HepG2 (cell line): ENCODE measurements around the gene ACBD5. TPM values are rescaled to one million over a fixed set of nuclear protein-coding genes. Genes with fewer than 3 reads are reported as not detected.

Experiments used
- AHDC1 ChIP-seq: sonication (generic); formaldehyde crosslinking; IDR thresholded peaks from 2 replicates; pipeline ENCODE4 v1.5.1; 2020; ENCODE audit warnings: mild to moderate bottlenecking, missing genetic modification reagents, borderline replicate concordance
- ELF1 ChIP-seq: sonication (generic); formaldehyde crosslinking; IDR thresholded peaks from 2 replicates; pipeline ENCODE4 v1.4.0; 2020; ENCODE audit warnings: missing genetic modification reagents
- HDAC2 ChIP-seq: sonication (generic); formaldehyde crosslinking; IDR thresholded peaks from 2 replicates; pipeline ENCODE4 v1.4.0; 2020; ENCODE audit warnings: missing genetic modification reagents
- HIVEP1 ChIP-seq: sonication (generic); formaldehyde crosslinking; IDR thresholded peaks from 2 replicates; pipeline ENCODE4 v1.4.0; 2020; ENCODE audit warnings: mild to moderate bottlenecking, missing genetic modification reagents
- MATR3 ChIP-seq: sonication (generic); formaldehyde crosslinking; IDR thresholded peaks from 2 replicates; pipeline ENCODE4 v1.4.0; 2020; ENCODE audit warnings: missing genetic modification reagents
- MEF2D ChIP-seq: sonication (generic); formaldehyde crosslinking; IDR thresholded peaks from 2 replicates; pipeline ENCODE4 v1.5.1; 2020; ENCODE audit warnings: mild to moderate bottlenecking, missing genetic modification reagents
- NR0B2 ChIP-seq: sonication (generic); formaldehyde crosslinking; IDR thresholded peaks from 2 replicates; pipeline ENCODE4 v1.4.0; 2020; ENCODE audit warnings: mild to moderate bottlenecking, missing genetic modification reagents
- RBM22 ChIP-seq: fragments of 200-400 bp; formaldehyde crosslinking; optimal IDR thresholded peaks from 2 replicates; pipeline ENCODE3; 2017; ENCODE audit warnings: mild to moderate bottlenecking, low read length, moderate library complexity
- RELA ChIP-seq: sonication (generic); formaldehyde crosslinking; IDR thresholded peaks from 2 replicates; pipeline ENCODE4 v1.4.0; 2020; ENCODE audit warnings: missing genetic modification reagents
- RXRA ChIP-seq: sonication (generic); formaldehyde crosslinking; IDR thresholded peaks from 2 replicates; pipeline ENCODE4 v1.5.1; 2020; ENCODE audit warnings: missing genetic modification reagents
- ZNF225 ChIP-seq: sonication (generic); formaldehyde crosslinking; IDR thresholded peaks from 2 replicates; pipeline ENCODE4 v1.4.0; 2020; ENCODE audit warnings: mild to moderate bottlenecking, missing genetic modification reagents
- ZNF33A ChIP-seq: sonication (generic); formaldehyde crosslinking; IDR thresholded peaks from 2 replicates; pipeline ENCODE4 v1.5.1; 2020; ENCODE audit warnings: missing genetic modification reagents, mild to moderate bottlenecking, moderate library complexity, borderline replicate concordance
- ZNF614 ChIP-seq: IDR thresholded peaks from 2 replicates; pipeline ENCODE4 v1.6.1; 2018; ENCODE audit warnings: missing biosample characterization, missing genetic modification reagents, inconsistent platforms, borderline replicate concordance
- ZNF713 ChIP-seq: sonication (generic); formaldehyde crosslinking; IDR thresholded peaks from 2 replicates; pipeline ENCODE4 v1.4.0; 2020; ENCODE audit warnings: mild to moderate bottlenecking, missing genetic modification reagents
- ZSCAN25 ChIP-seq: sonication (generic); formaldehyde crosslinking; IDR thresholded peaks from 2 replicates; pipeline ENCODE4 v1.8.0; 2022; ENCODE audit warnings: mild to moderate bottlenecking, missing genetic modification reagents
- ZSCAN29 ChIP-seq: sonication (generic); formaldehyde crosslinking; conservative IDR thresholded peaks from 2 replicates; pipeline ENCODE4 v1.4.0; 2020; ENCODE audit warnings: mild to moderate bottlenecking, missing genetic modification reagents
- polyA plus RNA-seq, 8 experiments: library from polyadenylated mRNA; depleted of rRNA in 3 of 8; stranded (reverse) in 7 of 8; unstranded in 1 of 8; fragments of >200 nt; fragmentation: Illumina TruSeq in 4 of 8; extraction: Trizol in 4 of 8; gene quantifications; 2 replicates each; pipeline versions ENCODE4 v1.2.1 to v1.2.3, GENCODE V29; 2011 to 2016; ENCODE audit warnings: low read depth in 4 of 8, missing spikeins in 1 of 8, mixed read lengths in 1 of 8; ENCODE audit not compliant: insufficient read depth in 1 of 8
- total RNA-seq, 5 experiments: library from RNA; depleted of rRNA; stranded (reverse); fragments of >200 nt; fragmentation: Illumina TruSeq; extraction: Trizol; gene quantifications; 2 replicates each; pipeline ENCODE4 v1.2.3, GENCODE V29; 2016; ENCODE audit warnings: low read depth in 1 of 5
- TF ChIP-seq, protein P1 (sequence below): IDR thresholded peaks from 2 replicates; pipeline ENCODE4 v1.6.1; 2018; ENCODE audit warnings: missing genetic modification reagents, mild to moderate bottlenecking, missing compliant biosample characterization
- TF ChIP-seq, protein P2 (sequence below), 2 experiments: sonication (generic) in 1 of 2; formaldehyde crosslinking in 1 of 2; IDR thresholded peaks; 2 replicates each; pipeline versions ENCODE4 v1.4.0 to v1.6.1; 2018 to 2020; ENCODE audit warnings: missing genetic modification reagents in 2 of 2, borderline replicate concordance in 1 of 2, low read depth in 1 of 2, mild to moderate bottlenecking in 1 of 2, missing biosample characterization in 1 of 2
- TF ChIP-seq, protein P3 (sequence below): sonication (generic); formaldehyde crosslinking; IDR thresholded peaks from 2 replicates; pipeline ENCODE4 v1.5.1; 2020; ENCODE audit warnings: missing genetic modification reagents, mild to moderate bottlenecking, borderline replicate concordance

The ACBD5 gene
- total and polyA plus RNA-seq, 2 of the 13 experiments (the other 11 are each of a cell fraction or from before 2014, with no cell fraction given): 10.3 to 14.8 TPM

GRCh38 chr10:27155066-27155754 lies 85.4 kb downstream of the ACBD5 start, which contains the start of gene MASTL (continued):
- TF ChIP-seq, protein P1, sequence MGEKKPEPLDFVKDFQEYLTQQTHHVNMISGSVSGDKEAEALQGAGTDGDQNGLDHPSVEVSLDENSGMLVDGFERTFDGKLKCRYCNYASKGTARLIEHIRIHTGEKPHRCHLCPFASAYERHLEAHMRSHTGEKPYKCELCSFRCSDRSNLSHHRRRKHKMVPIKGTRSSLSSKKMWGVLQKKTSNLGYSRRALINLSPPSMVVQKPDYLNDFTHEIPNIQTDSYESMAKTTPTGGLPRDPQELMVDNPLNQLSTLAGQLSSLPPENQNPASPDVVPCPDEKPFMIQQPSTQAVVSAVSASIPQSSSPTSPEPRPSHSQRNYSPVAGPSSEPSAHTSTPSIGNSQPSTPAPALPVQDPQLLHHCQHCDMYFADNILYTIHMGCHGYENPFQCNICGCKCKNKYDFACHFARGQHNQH (CRISPR knock-in tag): peak; percentile 73; the same call in 1 of the 2 replicates
- TF ChIP-seq ZNF225 (CRISPR knock-in tag) (no peak; the same call in 1 of the 2 replicates), ELF1 (CRISPR knock-in tag) (no peak), MEF2D (no peak), RBM22 (no peak), HIVEP1 (CRISPR knock-in tag) (peak; percentile 97), NR0B2 (CRISPR knock-in tag) (0 out of 2 replicates have a peak, but pooled peaks have one; percentile 26), ZSCAN25 (CRISPR knock-in tag) (no peak; the same call in 1 of the 2 replicates), HDAC2 (CRISPR knock-in tag) (peak; percentile 70), ZNF33A (CRISPR knock-in tag) (no peak), ZNF713 (CRISPR knock-in tag) (no peak), RELA (CRISPR knock-in tag) (peak; percentile 96), MATR3 (CRISPR knock-in tag) (no peak), RXRA (CRISPR knock-in tag) (peak; percentile 72), ZSCAN29 (CRISPR knock-in tag) (peak; percentile 74; the same call in 1 of the 2 replicates), AHDC1 (CRISPR knock-in tag) (no peak), ZNF614 (no peak)
- TF ChIP-seq, protein P2, sequence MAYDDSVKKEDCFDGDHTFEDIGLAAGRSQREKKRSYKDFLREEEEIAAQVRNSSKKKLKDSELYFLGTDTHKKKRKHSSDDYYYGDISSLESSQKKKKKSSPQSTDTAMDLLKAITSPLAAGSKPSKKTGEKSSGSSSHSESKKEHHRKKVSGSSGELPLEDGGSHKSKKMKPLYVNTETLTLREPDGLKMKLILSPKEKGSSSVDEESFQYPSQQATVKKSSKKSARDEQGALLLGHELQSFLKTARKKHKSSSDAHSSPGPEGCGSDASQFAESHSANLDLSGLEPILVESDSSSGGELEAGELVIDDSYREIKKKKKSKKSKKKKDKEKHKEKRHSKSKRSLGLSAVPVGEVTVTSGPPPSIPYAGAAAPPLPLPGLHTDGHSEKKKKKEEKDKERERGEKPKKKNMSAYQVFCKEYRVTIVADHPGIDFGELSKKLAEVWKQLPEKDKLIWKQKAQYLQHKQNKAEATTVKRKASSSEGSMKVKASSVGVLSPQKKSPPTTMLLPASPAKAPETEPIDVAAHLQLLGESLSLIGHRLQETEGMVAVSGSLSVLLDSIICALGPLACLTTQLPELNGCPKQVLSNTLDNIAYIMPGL (CRISPR knock-in tag; IDR thresholded peaks at IDR 0.05; ENCODE audit: borderline replicate concordance in 1 of 2, low read depth in 1 of 2): peak in 1 of 2 experiments; percentile 75; a peak in 2 of 4 replicates
- TF ChIP-seq, protein P3, sequence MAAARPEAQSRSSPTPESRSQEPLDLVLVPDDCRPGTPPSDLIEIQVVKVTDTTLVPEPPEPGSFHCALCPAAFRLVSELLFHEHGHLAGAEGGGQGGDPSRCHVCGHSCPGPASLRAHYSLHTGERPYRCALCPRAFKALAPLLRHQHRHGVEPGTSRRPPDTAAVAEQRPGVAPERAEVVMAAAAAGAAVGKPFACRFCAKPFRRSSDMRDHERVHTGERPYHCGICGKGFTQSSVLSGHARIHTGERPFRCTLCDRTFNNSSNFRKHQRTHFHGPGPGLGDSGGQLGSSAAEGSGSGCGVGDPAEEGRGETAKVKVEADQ (CRISPR knock-in tag): peak; percentile 48; the same call in 1 of the 2 replicates
